OCI-LY3 (cell line): ENCODE measurements around the gene DDB1.

Experiments
- H2AFZ ChIP-seq: fragments of 200-600, 300-600 bp; shearing (Covaris generic); 2 replicates; pipeline ENCODE4 v1.6.0; 2014; ENCODE audit warnings: antibody characterized with exemption, low read depth, low read length
- H3K27ac ChIP-seq: fragments of 200-600, 300-600 bp; sonication (generic); 2 replicates; pipeline ENCODE4 v1.5.1; 2014; ENCODE audit warnings: mild to moderate bottlenecking, low read length, moderate library complexity, mixed read lengths
- H3K27me3 ChIP-seq: fragments of 200-600, 300-600 bp; sonication (generic); 2 replicates; pipeline ENCODE4 v1.6.1; 2014; ENCODE audit warnings: low read depth, low read length, mixed read lengths
- H3K36me3 ChIP-seq: fragments of 200-600, 300-600 bp; sonication (generic); replicated peaks from 2 replicates; pipeline ENCODE3; 2014; ENCODE audit warnings: low read depth, low read length, mixed read lengths
- H3K4me1 ChIP-seq: fragments of 300-600, 200-600 bp; sonication (generic); 2 replicates; pipeline ENCODE4 v1.6.1; 2014; ENCODE audit warnings: low read length, mixed read lengths
- H3K4me2 ChIP-seq: fragments of 200-600, 300-600 bp; sonication (generic); 2 replicates; pipeline ENCODE4 v1.6.1; 2014; ENCODE audit warnings: low read length, mixed read lengths
- H3K4me3 ChIP-seq: fragments of 300-600, 200-600 bp; sonication (generic); 2 replicates; pipeline ENCODE4 v1.5.1; 2014; ENCODE audit warnings: antibody characterized with exemption, mild to moderate bottlenecking, low read length, moderate library complexity
- H3K79me2 ChIP-seq: fragments of 300-600, 200-600 bp; shearing (Covaris generic); 2 replicates; pipeline ENCODE4 v1.6.1; 2014; ENCODE audit warnings: mild to moderate bottlenecking, low read length, mixed read lengths
- H3K9ac ChIP-seq: fragments of 300-600, 200-600 bp; shearing (Covaris generic); 2 replicates; pipeline ENCODE4 v1.6.0; 2014; ENCODE audit warnings: mild to moderate bottlenecking, low read length, moderate library complexity
- H3K9me3 ChIP-seq: fragments of 200-600, 300-600 bp; shearing (Covaris generic); 2 replicates; pipeline ENCODE4 v1.6.1; 2014; ENCODE audit warnings: low read length, mixed read lengths; ENCODE audit not compliant: insufficient read depth
- H4K20me1 ChIP-seq: fragments of 200-600, 300-600 bp; sonication (generic); 2 replicates; pipeline ENCODE4 v1.6.1; 2016; ENCODE audit warnings: low read length, mixed read lengths; ENCODE audit not compliant: insufficient read depth
- CTCF ChIP-seq: fragments of 200-600, 300-600 bp; sonication (generic); IDR thresholded peaks from 2 replicates; pipeline ENCODE4 v1.5.1; 2014; ENCODE audit warnings: antibody characterized with exemption, low read length, low read depth
- EZH2phosphoT487 ChIP-seq: fragments of 200-600 bp; shearing (Covaris generic); IDR thresholded peaks from 2 replicates; pipeline ENCODE4 v1.6.1; 2018; ENCODE audit warnings: antibody characterized with exemption, mixed run types, low read depth

Gene DDB1

GRCh38 chr11:61347916-61348461 lies 15.1 kb upstream of the DDB1 start:
- Histone ChIP-seq H2AFZ (no peak overlapping the region), H3K36me3 (peaks cover 75% of the 10 kb centered on the region), H3K79me2 (peaks cover 5% of the 10 kb centered on the region), H3K9ac (no peak overlapping the region), H3K4me1 (no peaks in the 10 kb centered on the region), H3K27ac (no peak overlapping the region), H4K20me1 (0 out of 2 replicates have a peak, but pooled peaks cover 4% of the 10 kb centered on the region), H3K4me3 (no peak overlapping the region), H3K9me3 (no peaks in the 10 kb centered on the region), H3K4me2 (no peak overlapping the region), H3K27me3 (no peaks in the 10 kb centered on the region)
- TF ChIP-seq EZH2phosphoT487 (no peak), CTCF (no peak)

- Histone ChIP-seq H3K9ac (no peak overlapping the region), H3K4me3 (no peak overlapping the region), H3K4me1 (peaks cover 4% of the 10 kb centered on the region; the same call in 1 of the 2 replicates), H2AFZ (no peak overlapping the region), H3K27me3 (no peaks in the 10 kb centered on the region), H3K36me3 (peaks cover 62% of the 10 kb centered on the region), H3K9me3 (no peaks in the 10 kb centered on the region), H3K79me2 (no peaks in the 10 kb centered on the region; the same call in 1 of the 2 replicates), H4K20me1 (0 out of 2 replicates have a peak, but pooled peaks cover 4% of the 10 kb centered on the region), H3K4me2 (no peak overlapping the region), H3K27ac (no peak overlapping the region)
- TF ChIP-seq EZH2phosphoT487: no peak
- no peak for TF ChIP-seq CTCF
These were observed 13.3 kb upstream of the DDB1 start for GRCh38 chr11:61345954-61346843.

GRCh38 chr11:61345170-61345610 lies 12.3 kb upstream of the DDB1 start:
- H3K4me3 ChIP-seq: no peak overlapping the region
- no peak overlapping the region for H3K9ac ChIP-seq
- no peak overlapping the region for H3K27ac ChIP-seq
- H3K4me2 ChIP-seq: no peak overlapping the region
- no peak overlapping the region for H2AFZ ChIP-seq
- H3K27me3 ChIP-seq: no peaks in the 10 kb centered on the region
- H3K9me3 ChIP-seq: no peaks in the 10 kb centered on the region
- TF ChIP-seq EZH2phosphoT487 (no peak), CTCF (no peak)
- H3K4me1 ChIP-seq: peaks cover 8% of the 10 kb centered on the region; the same call in 1 of the 2 replicates
- H4K20me1 ChIP-seq: 0 out of 2 replicates have a peak, but pooled peaks cover 4% of the 10 kb centered on the region
- peaks cover 58% of the 10 kb centered on the region for H3K36me3 ChIP-seq
- no peaks in the 10 kb centered on the region; the same call in 1 of the 2 replicates for H3K79me2 ChIP-seq
